H1 (cell line): ENCODE measurements around the gene SCYGR7. TPM values are rescaled to one million over a fixed set of nuclear protein-coding genes. Genes with fewer than 3 reads are reported as not detected.

ENCODE experiments used
- CTCF ChIA-PET: fragments of 300-600 bp; sonication (Branson Sonifier 250); formaldehyde crosslinking; loops from one replicate; lab custom pipeline; 2021; ENCODE audit not compliant: partially characterized antibody; lab: Charles Lee
- POLR2A ChIA-PET: fragments of 300-600 bp; sonication (Branson Sonifier 250); formaldehyde crosslinking; loops from one replicate; lab custom pipeline; 2021; ENCODE audit warnings: inconsistent platforms; ENCODE audit not compliant: partially characterized antibody; lab: Charles Lee
- DNase-seq, 2 experiments: peaks; one replicate each; pipeline versions ENCODE4 v3.0.0 to v3.0.0-alpha.2; 2010 to 2022; ENCODE audit warnings: low spot score in 2 of 2, low read depth in 1 of 2, mixed read lengths in 1 of 2
- FAIRE-seq: peaks from 2 replicates; lab custom pipeline; 2011; peaks lifted over from hg19 to GRCh38; lab: Jason Lieb, UNC
- H2AFZ ChIP-seq: 2 replicates; pipeline ENCODE4 v1.8.1; 2012; ENCODE audit warnings: low read length, inconsistent platforms
- H2AK5ac ChIP-seq: 2 replicates; pipeline ENCODE4 v1.6.1; 2013; ENCODE audit warnings: low read depth, low read length
- H2BK120ac ChIP-seq: replicated peaks from 2 replicates; pipeline ENCODE3; 2013; ENCODE audit warnings: low read depth, low read length, inconsistent platforms
- H2BK12ac ChIP-seq: 2 replicates; pipeline ENCODE4 v1.6.1; 2013; ENCODE audit warnings: low read depth, low read length
- H2BK15ac ChIP-seq: 2 replicates; pipeline ENCODE4 v1.6.1; 2013; ENCODE audit warnings: low read length
- H2BK20ac ChIP-seq: 2 replicates; pipeline ENCODE4 v1.6.1; 2013; ENCODE audit warnings: low read length
- H2BK5ac ChIP-seq: 2 replicates; pipeline ENCODE4 v1.6.1; 2013; ENCODE audit warnings: low read depth, low read length
- H3K14ac ChIP-seq: 2 replicates; pipeline ENCODE4 v1.6.1; 2013; ENCODE audit warnings: inconsistent platforms; ENCODE audit not compliant: insufficient read length
- H3K18ac ChIP-seq: 2 replicates; pipeline ENCODE4 v1.6.1; 2013; ENCODE audit warnings: low read length; ENCODE audit errors: extremely low read depth
- H3K23ac ChIP-seq: 2 replicates; pipeline ENCODE4 v1.6.1; 2013; ENCODE audit warnings: inconsistent platforms; ENCODE audit not compliant: insufficient read length
- H3K23me2 ChIP-seq: 2 replicates; pipeline ENCODE4 v1.6.1; 2013; ENCODE audit warnings: low read depth, low read length
- H3K27ac ChIP-seq: 2 replicates; pipeline ENCODE4 v1.6.1; 2011; ENCODE audit warnings: low read depth, low read length, inconsistent platforms
- H3K27me3 ChIP-seq, 4 experiments: replicated peaks in 1 of 4; 1 replicate in 1 of 4; 2 replicates in 3 of 4; pipeline versions ENCODE4 v1.6.1 to v1.8.1; 2011 to 2013; ENCODE audit warnings: low read length in 3 of 4, mild to moderate bottlenecking in 3 of 4, inconsistent platforms in 2 of 4, mixed read lengths in 2 of 4, moderate library complexity in 1 of 4; ENCODE audit not compliant: control insufficient read depth in 3 of 4, insufficient read depth in 3 of 4; ENCODE audit errors: extremely low read depth in 1 of 4
- H3K36me3 ChIP-seq, 4 experiments: 2 replicates each; pipeline versions ENCODE4 v1.6.1 to v1.8.1; 2011 to 2013; ENCODE audit warnings: mild to moderate bottlenecking in 4 of 4, low read length in 3 of 4, moderate library complexity in 2 of 4, control low read depth in 1 of 4, inconsistent platforms in 1 of 4; ENCODE audit not compliant: insufficient read depth in 4 of 4, control insufficient read depth in 2 of 4
- H3K4ac ChIP-seq: replicated peaks from 2 replicates; pipeline ENCODE3; 2013; ENCODE audit warnings: low read length, low read depth, mixed read lengths, inconsistent platforms; ENCODE audit not compliant: insufficient read length
- H3K4me1 ChIP-seq, 4 experiments: replicated peaks in 1 of 4; 1 replicate in 1 of 4; 2 replicates in 3 of 4; pipeline versions ENCODE4 v1.6.1 to v1.8.1; 2011 to 2013; ENCODE audit warnings: low read length in 3 of 4, inconsistent platforms in 2 of 4, mixed read lengths in 1 of 4; ENCODE audit not compliant: insufficient read depth in 4 of 4, control insufficient read depth in 3 of 4
- H3K4me2 ChIP-seq, 2 experiments: 2 replicates each; pipeline versions ENCODE4 v1.6.1 to v1.8.1; 2011 to 2013; ENCODE audit warnings: low read depth in 2 of 2, low read length in 2 of 2, control low read depth in 1 of 2, inconsistent platforms in 1 of 2, mild to moderate bottlenecking in 1 of 2; ENCODE audit not compliant: insufficient read depth in 1 of 2
- H3K4me3 ChIP-seq, 4 experiments: fragments of 200-600, 300-600 bp in 1 of 4; sonication (generic), shearing (Covaris generic), sonication (Bioruptor Twin) in 1 of 4; 2 replicates each; pipeline versions ENCODE4 v1.5.1 to v1.8.1; 2011 to 2016; ENCODE audit warnings: low read length in 4 of 4, low read depth in 3 of 4, control low read depth in 2 of 4, inconsistent platforms in 2 of 4, mild to moderate bottlenecking in 2 of 4, mixed read lengths in 1 of 4, moderate library complexity in 1 of 4; ENCODE audit not compliant: insufficient read depth in 2 of 4; ENCODE audit errors: extremely low read depth in 1 of 4
- H3K56ac ChIP-seq: replicated peaks from 2 replicates; pipeline ENCODE3; 2013; ENCODE audit warnings: low read depth, mild to moderate bottlenecking, mixed read lengths, low read length, inconsistent platforms; ENCODE audit not compliant: insufficient read length
- H3K79me1 ChIP-seq: 2 replicates; pipeline ENCODE4 v1.6.1; 2013; ENCODE audit warnings: low read depth, low read length, control low read depth
- H3K79me2 ChIP-seq, 2 experiments: 2 replicates each; pipeline versions ENCODE4 v1.6.1 to v1.8.1; 2012 to 2013; ENCODE audit warnings: low read length in 2 of 2, mild to moderate bottlenecking in 2 of 2, inconsistent platforms in 1 of 2; ENCODE audit not compliant: insufficient read depth in 2 of 2, control insufficient read depth in 1 of 2
- H3K9ac ChIP-seq, 4 experiments: replicated peaks in 1 of 4; 1 replicate in 1 of 4; 2 replicates in 3 of 4; pipeline versions ENCODE4 v1.6.1 to v1.8.1; 2011 to 2013; ENCODE audit warnings: low read depth in 3 of 4, low read length in 3 of 4, control low read depth in 2 of 4, mild to moderate bottlenecking in 2 of 4, moderate library complexity in 2 of 4, inconsistent platforms in 1 of 4; ENCODE audit errors: extremely low read depth in 1 of 4
- H3K9me3 ChIP-seq, 2 experiments: 2 replicates each; pipeline versions ENCODE4 v1.6.1 to v1.8.1; 2012 to 2013; ENCODE audit warnings: mild to moderate bottlenecking in 2 of 2, moderate library complexity in 2 of 2, control low read depth in 1 of 2, inconsistent platforms in 1 of 2, low read depth in 1 of 2, low read length in 1 of 2, mixed read lengths in 1 of 2; ENCODE audit not compliant: insufficient read depth in 2 of 2
- H4K20me1 ChIP-seq, 2 experiments: replicated peaks in 1 of 2; 2 replicates each; pipeline versions ENCODE3 to v1.8.1; 2011 to 2013; ENCODE audit warnings: inconsistent platforms in 2 of 2, low read length in 2 of 2, mild to moderate bottlenecking in 1 of 2; ENCODE audit not compliant: insufficient read depth in 2 of 2, control insufficient read depth in 1 of 2
- H4K5ac ChIP-seq: 2 replicates; pipeline ENCODE4 v1.6.1; 2013; ENCODE audit warnings: low read length, low read depth, mixed read lengths, inconsistent platforms; ENCODE audit not compliant: insufficient read length
- H4K8ac ChIP-seq: 2 replicates; pipeline ENCODE4 v1.8.0; 2013; ENCODE audit warnings: mild to moderate bottlenecking, moderate library complexity, low read length, inconsistent platforms; ENCODE audit not compliant: insufficient read depth; ENCODE audit errors: extremely low read depth
- H4K91ac ChIP-seq: replicated peaks from 2 replicates; pipeline ENCODE3; 2013; ENCODE audit warnings: low read length, mixed read lengths, inconsistent platforms; ENCODE audit not compliant: insufficient read length
- BACH1 ChIP-seq: IDR thresholded peaks from 2 replicates; pipeline ENCODE4 v1.6.1; 2012; ENCODE audit warnings: low read length, improper control_type of control experiment
- CHD1 ChIP-seq: IDR thresholded peaks from 2 replicates; pipeline ENCODE4 v1.6.1; 2012; ENCODE audit warnings: low read depth, low read length, improper control_type of control experiment
- RFX5 ChIP-seq: IDR thresholded peaks from 2 replicates; pipeline ENCODE4 v1.6.1; 2011; ENCODE audit warnings: low read depth, low read length, improper control_type of control experiment, borderline replicate concordance
- RNF2 ChIP-seq: fragments of 200-900, 300-1000 bp; sonication (generic); IDR thresholded peaks from 2 replicates; pipeline ENCODE4 v1.7.1; 2016; ENCODE audit warnings: borderline replicate concordance, low read depth, mild to moderate bottlenecking, antibody characterized with exemption, low read length; ENCODE audit not compliant: poor library complexity, severe bottlenecking; ENCODE audit errors: missing control alignments
- WGBS, 2 experiments: shearing (Covaris generic) in 1 of 2; methylation state at CpG; one replicate each; pipeline versions ENCODE4 v1.1.6 to v1.1.7; 2013 to 2015; ENCODE audit warnings: low lambda C conversion rate in 2 of 2, mixed read lengths in 2 of 2, inconsistent platforms in 1 of 2, low coverage in 1 of 2, missing lambda C conversion rate in 1 of 2; ENCODE audit not compliant: insufficient replicate concordance in 2 of 2, insufficient coverage in 1 of 2, insufficient read length in 1 of 2; ENCODE audit errors: extremely low coverage in 1 of 2, missing lambda C conversion rate in 1 of 2; 5-methylcytosine and 5-hydroxymethylcytosine counted together
- polyA plus RNA-seq, 7 experiments: library from polyadenylated mRNA; depleted of rRNA in 3 of 7; stranded (reverse) in 5 of 7; unstranded in 2 of 7; fragments of >200 nt in 5 of 7; fragments of 200-250 nt in 2 of 7; gene quantifications; 1 replicate in 5 of 7; 2 replicates in 1 of 7; 4 replicates in 1 of 7; pipeline versions ENCODE4 v1.2.1 to v1.2.3, GENCODE V29; 2011 to 2013; ENCODE audit warnings: missing spikeins in 2 of 7, mixed read lengths in 2 of 7
- total RNA-seq: library from RNA; stranded (reverse); fragmentation: NEBNext Ultra II Directional; extraction: Animal tissue kit (Norgen Biotek cat#: 25700); gene quantifications from 2 replicates; pipeline ENCODE4 v1.2.1, GENCODE V29; 2021
- TF ChIP-seq, protein P1 (sequence below): IDR thresholded peaks from 2 replicates; pipeline ENCODE4 v1.6.1; 2011; ENCODE audit warnings: low read length, improper control_type of control experiment

SCYGR7 gene
- total and polyA plus RNA-seq, 2 of the 8 experiments (the other 6 are each of a cell fraction or from before 2014, with no cell fraction given) = not detected

DNA sequence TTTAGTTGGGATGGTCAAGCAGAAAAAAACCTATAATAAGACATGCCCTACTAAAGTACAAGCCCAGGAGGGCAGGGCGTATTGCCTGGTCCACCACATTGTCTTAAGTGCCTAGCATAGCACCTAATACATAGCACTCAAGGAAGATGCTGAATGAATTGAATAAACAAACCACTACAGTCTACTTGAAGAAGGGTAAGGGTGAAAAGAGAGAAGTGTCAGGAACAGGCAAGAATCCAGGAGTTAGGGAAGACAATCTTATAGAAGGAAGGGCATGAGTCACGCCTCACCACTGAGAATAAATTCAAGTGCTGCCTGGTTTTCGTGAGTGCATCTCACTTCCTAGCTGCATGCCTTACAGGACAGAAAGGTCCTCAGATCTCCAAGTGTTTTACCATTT lies 24.2 kb upstream of the SCYGR7 start:
- POLR2A ChIA-PET = no interaction called here
- Histone ChIP-seq H2BK15ac (no peak overlapping the region), H3K27me3 (no peaks in the 10 kb centered on the region), H2BK120ac (no peak overlapping the region), H3K18ac (no peak overlapping the region), H3K4me2 (no peak overlapping the region), H3K14ac (no peak overlapping the region), H3K36me3 (no peaks in the 10 kb centered on the region; a peak in 1 of 8 replicates), H3K23ac (no peak overlapping the region), H3K4ac (no peak overlapping the region), H3K27ac (no peak overlapping the region), H4K91ac (no peak overlapping the region), H3K9me3 (no peaks in the 10 kb centered on the region; a peak in 1 of 4 replicates), H3K9ac (no peak overlapping the region), H2BK5ac (no peak overlapping the region), H2BK20ac (no peak overlapping the region), H3K56ac (no peak overlapping the region), H4K20me1 (no peaks in the 10 kb centered on the region), H4K8ac (no peak overlapping the region), H3K23me2 (no peaks in the 10 kb centered on the region), H3K4me3 (no peak overlapping the region), H2AFZ (no peak overlapping the region), H4K5ac (no peak overlapping the region), H3K79me2 (no peaks in the 10 kb centered on the region), H2BK12ac (no peak overlapping the region), H3K4me1 (no peaks in the 10 kb centered on the region), H2AK5ac (no peak overlapping the region), H3K79me1 (no peaks in the 10 kb centered on the region)
- TF ChIP-seq CHD1 = no peak
- no peak for TF ChIP-seq RFX5
- no peak for TF ChIP-seq BACH1
- TF ChIP-seq, protein P1, sequence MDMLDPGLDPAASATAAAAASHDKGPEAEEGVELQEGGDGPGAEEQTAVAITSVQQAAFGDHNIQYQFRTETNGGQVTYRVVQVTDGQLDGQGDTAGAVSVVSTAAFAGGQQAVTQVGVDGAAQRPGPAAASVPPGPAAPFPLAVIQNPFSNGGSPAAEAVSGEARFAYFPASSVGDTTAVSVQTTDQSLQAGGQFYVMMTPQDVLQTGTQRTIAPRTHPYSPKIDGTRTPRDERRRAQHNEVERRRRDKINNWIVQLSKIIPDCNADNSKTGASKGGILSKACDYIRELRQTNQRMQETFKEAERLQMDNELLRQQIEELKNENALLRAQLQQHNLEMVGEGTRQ = no peak
- TF ChIP-seq RNF2 = no peak
- DNase-seq (no peak), FAIRE-seq (no peak)
- CTCF ChIA-PET = interaction anchor here (0.9 kb wide), 1 partner anchor 159 kb away, joined by 3 read pairs; no protein-coding TSS in a partner anchor
- WGBS, 2 experiments = 90% methylated on average over 3 of the region's 3 CpGs; no CpG with 5 or more reads in 1 of the 2 experiments
